NCI-H128 (cell line): ENCODE results near the gene CCDC184.
A peak's percentile ranks its signal among the peaks of the same experiment; 100 is the strongest.

Experiments
- DNase-seq: peaks from one replicate; lab custom pipeline; 2025; ENCODE audit not compliant: unreplicated experiment; lab: John Stamatoyannopoulos, UW

CCDC184 gene

DNA sequence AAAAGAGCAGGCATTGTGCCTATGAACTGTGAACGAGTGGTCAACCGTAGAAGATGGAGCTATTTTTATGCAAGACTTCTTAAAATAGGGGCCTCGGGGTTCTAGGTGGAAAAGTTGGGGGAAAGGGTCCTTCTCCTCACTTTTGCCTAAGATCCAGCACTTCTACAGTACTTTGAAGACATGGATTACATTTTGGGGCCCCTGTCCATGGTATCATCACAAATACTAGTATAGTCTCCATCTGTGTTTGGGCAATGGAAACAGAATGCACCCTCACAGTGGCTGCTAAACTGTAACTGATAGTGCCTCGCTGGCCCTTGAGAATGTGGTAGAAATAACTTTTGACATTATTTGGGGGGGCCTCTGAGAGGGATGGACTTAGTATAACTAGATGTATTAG is 5.5 kb upstream of the CCDC184 start:
- no peak for DNase-seq

DNA sequence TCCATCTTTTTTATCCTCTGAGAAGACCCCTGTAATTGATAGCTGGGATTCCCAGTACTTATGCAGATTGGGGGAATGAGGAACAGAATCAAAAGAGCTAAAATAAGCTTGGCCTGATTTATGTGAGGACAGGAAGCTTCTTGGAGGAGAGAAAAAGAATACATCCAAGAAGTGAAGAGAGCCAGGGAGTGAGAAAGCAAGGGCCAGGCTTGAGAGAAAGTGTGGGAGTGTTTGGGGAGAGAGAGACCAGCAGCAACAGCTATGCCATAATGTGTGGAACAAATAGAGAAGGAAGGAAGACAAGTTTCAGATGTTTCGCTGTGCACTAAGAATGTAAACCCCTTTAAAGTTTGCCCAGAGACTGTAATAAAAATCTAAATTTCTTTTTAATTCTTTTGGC is 4.0 kb upstream of the CCDC184 start:
- DNase-seq: no peak

DNA sequence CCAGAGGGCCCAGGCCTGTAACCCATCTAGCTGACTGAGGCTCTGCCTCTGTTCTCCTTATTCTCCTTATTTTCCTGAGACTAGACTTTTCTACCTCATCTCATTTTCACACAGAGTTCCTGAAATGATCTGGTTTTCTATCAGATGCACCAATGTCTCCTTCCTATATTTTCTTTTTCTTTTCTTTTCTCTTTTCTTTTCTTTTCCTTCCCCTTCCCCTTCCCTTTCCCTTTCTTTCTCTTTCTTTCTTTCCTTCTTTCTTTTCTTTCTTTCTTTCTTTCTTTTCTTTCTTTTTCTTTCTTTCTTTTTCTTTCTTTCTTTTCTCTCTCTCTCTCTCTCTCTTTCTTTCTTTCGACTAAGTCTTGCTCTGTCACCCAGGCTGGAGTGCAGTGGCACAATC is 3.0 kb upstream of the CCDC184 start:
- no peak for DNase-seq

DNA sequence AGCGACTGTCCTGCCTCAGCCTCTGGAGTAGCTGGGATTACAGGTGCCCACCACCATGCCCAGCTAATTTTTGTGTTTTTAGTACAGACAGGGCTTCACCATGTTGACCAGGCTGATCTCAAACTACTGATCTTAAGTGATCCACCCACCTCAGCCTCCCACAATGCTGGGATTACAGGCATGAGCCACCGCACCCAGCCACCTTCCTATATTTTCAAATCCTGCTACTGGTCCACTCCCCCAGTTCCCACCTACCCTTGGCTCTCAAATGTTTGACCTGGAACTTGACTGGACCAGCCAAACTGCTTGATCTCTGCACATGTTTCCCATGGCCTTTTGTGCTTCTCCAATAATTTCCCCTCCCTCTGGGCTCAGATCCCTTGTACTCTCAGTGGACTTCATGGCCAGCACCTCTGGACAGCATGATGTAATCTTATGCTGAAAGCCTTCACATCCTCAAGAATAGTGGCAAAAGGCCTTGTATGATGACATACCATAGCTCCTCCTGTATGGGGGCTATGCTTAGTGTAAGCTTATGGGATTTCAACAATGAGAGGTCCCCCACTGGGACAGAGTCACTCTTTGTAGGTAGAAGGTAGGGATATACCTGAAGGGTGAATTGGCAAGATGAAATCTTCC is 2.5 kb upstream of the CCDC184 start:
- DNase-seq: no peak

DNA sequence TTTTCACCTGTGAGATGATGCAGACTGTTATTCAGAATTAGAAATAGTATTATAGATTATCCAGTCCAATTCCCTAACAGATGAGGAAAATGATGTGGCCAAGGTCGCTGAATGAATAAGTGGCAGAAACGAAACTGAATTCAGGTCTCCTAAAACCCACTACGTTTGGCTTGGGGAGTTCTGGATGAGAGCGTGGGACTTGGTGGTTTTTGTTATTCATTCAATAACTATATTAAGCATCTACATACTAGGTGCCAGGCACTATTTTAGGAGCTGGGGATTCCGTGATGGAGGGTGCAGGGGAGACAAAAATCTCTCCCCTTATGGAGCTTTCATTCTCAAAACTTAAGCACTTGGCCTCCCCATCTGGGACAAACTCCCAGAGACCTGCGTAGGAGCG is 813 bp upstream of the CCDC184 start:
- DNase-seq: no peak

DNA sequence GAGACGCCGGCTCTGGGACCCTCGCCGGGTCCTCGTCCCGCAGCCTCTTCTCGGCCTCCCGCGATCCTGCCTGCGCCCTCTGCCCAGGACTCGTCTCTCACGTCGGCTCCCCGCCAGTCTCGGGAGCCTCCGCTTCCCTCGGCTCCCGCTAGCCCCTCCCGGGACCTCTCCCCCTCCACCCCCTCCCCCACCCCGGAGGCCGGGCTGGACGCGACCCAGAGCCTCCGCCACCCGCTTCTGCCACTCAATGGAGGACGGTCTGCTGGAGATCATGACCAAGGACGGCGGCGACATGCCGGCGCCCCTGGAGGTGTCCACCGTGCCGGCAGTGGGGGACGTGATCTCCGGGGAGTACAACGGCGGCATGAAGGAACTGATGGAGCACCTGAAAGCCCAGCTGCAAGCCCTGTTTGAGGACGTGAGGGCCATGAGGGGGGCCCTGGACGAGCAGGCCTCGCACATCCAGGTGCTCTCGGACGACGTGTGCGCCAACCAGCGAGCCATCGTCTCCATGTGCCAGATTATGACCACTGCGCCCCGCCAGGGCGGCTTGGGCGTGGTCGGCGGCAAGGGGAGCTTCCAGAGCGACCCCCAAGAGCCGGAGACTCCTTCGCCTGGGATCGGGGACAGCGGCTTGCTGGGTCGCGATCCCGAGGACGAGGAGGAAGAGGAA is 568 bp downstream of the CCDC184 start:
- DNase-seq: no peak

DNA sequence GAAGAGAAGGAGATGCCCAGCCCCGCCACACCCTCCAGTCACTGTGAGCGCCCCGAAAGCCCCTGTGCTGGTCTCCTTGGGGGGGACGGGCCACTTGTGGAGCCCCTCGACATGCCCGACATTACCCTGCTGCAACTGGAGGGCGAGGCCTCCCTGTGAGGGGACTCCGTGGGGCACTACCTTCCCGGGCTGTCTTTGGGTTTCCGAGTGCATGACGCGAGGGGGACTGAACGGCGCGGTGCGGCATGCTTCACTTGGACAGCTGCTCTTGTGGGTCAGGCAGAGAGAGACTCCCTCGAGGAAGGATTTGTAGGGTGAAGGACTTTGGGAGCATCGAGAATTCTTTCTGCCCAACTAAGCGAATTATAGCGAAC is 1.1 kb downstream of the CCDC184 start:
- DNase-seq: no peak

DNA sequence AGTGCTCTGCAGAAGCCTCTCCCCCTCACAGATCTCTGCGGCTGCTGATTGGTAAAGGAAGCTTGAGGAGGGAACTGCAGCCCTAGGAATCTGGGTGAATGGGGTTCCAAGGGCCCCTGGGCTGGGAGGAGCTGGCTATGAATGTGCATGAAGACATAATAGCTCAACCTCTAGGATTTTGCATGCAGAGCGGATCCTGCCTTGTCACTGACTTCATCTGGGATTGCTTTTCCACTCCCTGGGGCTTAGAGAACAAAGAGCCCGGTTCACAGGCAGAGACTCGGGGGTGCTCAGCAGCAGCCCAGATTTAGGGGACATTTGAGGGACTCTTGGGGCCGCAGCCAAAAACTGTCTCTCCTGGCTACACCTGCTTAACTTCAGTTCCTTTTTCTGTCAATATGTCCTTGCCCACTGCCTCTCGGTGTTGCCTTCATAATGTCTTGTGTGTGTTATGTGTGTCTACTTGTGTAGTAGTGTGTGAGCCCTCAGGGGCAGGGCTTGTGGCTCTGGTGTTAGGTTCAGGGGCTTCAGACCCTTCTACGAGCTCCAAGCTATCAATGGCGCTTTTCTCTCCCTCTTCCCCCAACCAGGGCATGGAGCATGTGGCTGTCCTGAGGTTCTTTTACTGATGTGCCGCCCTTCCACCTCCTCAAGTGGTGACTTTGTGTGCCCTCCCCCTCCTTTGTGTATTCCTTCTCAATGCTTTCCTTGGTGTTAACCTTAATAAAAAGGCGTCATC is 1.9 kb downstream of the CCDC184 start:
- DNase-seq: no peak

DNA sequence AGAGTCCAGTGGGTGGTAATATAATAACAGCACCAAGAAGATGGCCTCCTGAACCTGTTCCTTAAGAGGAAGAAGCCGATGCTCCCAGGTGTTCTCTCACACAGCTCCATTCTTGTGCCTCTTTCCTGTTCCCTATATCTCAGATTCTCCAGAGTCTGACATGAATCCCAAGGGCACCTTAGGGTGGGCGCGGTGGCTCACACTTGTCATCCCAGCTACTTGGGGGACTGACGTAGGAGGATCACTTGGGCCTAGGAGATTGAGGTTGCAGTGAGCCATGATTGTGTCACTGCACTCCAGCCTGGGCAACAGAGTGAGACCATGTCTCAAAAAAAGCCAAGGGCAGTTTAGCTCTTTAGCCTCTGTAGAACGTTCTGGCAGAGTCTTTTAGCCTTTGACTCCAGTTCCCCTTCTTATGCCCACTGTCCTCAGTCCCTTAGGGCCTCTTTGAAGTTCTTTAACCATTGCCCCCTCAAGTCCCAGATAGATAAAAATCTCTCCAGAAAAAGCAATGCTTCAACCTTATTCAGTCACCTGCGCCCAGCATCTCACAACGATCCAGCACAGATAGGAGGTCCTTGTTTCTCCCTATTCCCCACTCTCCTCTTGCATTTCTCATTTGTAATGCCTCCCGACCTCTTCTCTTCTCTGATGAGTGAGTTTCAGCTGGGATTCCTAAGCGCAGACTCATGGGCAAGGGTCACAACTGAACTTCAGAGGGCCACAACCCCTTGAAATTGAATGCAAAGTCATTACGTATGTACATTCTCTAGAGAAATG is 4.7 kb downstream of the CCDC184 start:
- no peak for DNase-seq

DNA sequence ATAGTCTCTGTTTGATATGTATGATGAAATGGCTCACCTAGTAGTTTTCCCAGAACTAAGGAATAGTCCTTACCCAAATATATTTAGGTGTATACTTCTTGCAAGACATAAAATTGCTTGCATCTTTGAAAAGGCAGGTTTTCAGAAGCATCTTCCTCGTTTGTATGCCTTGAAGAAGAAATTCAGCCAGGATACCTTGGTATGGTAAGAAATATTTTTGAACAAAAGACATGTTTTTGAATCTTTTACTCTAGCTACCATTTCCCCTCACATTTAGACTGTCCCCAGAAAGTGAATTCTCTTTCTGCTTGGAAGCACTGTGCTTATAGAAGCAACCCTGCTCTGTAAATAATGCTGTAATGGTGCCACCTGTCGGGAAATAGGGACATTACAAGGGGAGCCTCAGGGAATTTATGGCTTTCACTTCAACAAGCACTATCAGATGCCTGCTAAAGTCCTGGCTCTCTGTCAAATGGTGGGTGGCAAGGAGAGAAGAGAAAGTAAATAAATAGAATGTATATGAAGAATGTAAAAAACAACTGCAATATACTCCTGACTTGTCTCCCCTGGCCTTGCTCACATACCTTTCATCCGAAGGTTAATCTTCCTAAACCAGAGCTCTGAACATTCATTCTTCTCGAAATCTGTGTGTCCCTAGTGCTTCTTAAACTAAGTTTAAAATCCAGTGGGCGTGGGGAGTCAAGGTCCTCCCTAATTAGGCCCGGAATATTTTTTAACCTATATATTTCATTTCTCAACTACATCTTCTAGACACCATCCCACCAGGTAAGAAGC is 6.1 kb downstream of the CCDC184 start:
- DNase-seq: peak; percentile 69

DNA sequence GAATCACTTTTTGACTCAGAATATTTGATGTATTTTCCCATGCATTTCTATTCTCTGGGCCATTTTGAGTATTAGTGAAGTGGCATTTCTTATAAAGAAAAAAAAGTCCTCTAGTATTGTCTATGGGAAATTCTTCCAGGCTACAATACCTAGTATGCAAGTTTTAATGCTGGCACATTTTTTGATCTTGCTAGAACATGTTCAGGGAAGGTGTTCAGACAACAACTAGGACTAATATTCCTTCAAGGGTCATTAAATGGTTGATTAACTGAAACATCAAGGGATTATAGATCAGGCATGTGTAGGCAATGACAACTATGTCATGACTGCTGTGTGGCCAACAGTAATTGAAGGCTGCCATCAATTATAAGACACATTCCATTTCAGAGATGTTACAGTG is 7.7 kb downstream of the CCDC184 start:
- no peak for DNase-seq

DNA sequence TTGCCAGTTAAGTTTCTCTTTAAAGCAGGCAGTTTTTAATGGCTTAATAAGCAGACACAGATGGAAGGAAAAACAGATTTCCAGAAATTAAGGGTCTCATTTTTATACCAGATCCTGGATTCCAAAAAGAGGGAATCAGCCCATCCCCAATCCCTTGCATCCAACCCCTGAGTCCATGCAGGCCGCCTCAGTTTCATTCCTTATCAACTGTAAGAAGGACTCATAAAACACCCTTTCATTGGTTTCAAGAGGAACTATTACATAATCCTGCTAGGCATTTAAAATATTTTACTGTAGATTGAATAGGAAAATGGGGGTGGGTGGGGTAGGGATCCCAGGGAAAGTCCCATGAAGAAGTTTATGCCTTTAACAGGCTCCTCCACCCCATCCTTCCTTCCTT is 9.4 kb downstream of the CCDC184 start:
- no peak for DNase-seq

DNA sequence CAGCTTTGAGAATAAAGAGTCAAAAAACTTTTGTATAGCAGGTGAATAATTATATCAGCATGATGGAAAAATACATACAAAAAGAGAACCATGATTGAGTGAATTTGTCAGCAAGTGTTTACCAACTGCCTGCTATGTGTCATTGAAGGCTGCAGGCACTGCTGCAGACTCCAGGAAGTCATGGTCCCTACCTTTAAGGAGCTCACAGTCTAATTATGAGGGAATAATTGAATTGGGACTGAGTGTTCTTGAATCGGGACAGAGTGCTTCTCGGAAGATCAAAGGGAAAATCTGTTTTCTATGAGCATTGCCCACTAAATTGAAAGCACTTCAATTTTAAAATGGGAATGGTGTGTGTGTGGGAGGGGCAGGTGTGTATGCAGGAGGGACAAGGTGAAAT is 10.2 kb downstream of the CCDC184 start:
- DNase-seq: no peak

DNA sequence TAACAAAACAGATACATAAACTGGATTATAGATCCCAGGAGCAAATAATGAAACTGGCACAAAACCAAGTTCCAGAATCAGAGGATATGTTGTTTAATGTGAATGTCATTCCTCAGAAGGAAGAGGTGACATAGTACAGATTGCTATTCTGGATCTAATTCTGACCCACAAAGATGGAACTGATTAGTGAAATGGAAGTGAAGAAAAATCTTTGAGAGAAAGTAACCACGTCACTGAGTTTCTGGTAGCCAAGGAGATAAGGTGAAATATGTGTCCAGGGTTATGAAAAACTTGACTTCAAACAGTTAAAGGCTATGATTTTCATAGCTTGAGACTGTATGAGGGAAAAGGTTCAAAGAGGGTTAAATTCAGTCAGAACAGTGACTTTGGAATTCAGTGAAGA is 11.4 kb downstream of the CCDC184 start:
- DNase-seq: no peak

DNA sequence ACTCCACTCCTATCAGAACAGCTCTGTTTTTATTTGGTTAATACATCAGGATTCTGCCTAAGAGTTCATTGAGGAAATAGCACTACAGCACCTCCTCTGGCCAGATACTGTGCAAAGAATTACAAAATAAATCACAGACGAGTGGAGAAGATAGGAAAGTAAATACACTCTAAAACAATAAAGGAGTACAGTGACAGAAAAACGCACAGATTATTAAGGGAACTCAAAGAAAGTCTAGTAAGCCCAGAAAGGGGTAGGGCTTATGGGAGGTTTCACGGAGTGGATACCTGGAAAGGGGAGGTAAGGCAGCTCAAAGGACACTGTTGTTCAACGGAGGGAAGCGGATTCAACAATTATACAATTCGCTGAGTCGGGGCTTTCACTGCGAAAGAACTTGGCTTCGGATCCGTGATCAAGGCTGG is 14.1 kb downstream of the CCDC184 start:
- DNase-seq: no peak

DNA sequence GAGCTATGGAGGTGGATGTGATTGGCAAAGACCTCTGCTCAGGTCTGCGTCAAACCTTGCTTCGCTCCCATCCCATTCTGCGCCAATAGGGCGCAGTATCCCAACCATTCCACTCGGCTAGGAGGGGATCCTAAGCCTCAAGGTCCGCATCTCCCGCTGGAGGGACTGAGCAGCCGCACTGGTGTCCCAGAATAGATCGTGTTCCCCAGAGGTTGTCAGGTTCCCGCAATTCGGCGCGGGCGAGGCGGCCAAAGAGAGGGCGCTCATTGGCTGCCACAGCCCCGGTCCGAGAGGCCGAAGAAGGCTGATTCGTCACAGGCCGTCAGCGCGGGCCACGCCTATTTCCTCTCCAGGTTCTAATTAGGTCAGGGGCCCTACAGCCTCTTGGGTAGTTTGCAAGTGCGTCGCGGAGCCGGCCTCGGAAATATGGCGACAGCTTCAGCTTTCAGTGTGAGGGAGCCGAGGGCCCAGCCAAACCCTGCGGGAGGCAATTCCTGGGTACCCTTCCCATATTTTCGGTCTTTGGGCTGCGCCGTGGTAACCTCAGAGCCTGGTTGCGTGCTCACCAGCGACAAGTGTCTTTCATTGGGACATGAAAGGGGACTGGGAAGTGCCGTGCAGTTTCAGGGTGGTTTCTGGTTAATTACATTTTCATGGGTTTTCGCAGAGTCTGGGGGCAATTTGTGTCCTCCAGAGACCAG is 14.7 kb downstream of the CCDC184 start:
- DNase-seq: no peak

DNA sequence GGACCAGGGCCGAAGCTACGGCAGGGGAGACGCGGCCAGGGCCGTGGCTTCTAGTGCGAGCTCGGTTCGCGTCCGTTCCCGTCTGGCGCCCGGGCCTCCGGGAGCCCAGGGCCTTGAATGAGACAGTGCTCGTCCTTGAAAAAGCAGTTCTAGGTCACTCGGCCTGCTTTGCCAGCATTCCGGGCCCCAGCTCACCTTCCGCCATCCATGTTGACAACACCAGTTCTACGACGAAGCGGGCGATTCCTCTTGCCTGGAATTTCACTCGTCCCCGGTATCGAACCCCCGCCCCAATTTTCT is 15.2 kb downstream of the CCDC184 start:
- DNase-seq: no peak

DNA sequence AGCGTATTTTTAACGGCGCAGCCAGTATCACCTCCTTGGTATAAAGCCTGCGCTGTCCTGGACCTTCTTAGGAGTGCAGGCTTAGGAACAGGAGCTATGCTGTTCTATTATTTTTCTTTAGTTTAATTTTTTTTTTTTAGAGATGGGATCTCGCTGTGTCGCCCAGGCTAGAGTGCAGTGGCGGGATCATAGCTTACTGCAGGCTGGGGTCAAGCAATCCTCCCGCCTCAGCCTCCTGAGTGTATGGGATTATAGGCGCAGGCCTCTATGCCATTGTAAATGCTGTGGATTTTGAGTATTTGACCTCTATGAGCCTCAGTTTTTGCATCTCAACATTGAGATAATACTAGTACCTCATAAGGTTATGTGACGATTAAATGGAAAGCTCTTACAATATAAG is 15.5 kb downstream of the CCDC184 start:
- no peak for DNase-seq

DNA sequence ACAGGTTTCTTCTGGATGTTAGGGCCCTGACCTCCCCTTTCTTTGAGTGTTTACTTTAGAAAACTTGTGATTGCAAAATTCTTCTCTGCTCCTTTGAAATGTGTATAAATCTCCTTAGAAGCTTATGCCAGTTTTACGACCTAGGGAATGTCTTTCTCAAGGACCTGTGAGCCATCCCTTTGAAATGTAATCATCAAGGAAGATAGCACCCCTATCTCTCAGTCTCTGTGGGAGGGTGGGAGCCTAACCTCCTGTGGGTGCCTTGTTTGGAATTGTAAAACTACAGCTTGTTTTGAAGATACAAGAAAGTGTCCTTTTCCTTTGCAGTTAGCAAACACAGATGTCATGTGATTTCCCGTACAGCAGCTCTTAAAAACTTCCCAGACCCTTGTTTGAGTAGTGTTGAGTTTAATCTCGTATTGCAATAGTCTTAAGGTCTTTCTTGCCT is 16.4 kb downstream of the CCDC184 start:
- DNase-seq: no peak

DNA sequence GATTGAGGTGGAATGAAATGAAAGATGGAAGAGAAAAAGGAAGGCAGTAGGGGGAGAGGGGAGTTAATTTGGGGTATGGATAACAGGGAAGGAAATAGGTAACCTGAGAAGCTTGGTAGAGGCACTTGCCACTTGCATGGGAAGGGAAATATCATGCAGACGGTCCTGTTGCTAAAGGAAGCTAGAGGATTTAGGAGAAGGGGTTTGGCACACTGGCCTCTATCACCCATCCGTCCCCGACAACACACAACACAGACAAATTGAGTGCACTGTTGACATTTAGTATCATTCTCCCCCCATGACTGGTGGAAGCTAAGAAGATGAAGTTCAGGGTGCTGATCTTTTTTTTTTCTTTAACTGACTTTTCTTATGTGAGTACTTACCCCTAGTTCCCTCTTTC is 17.6 kb downstream of the CCDC184 start:
- DNase-seq: no peak
